ENCODE data around the gene USP31. TPM values are rescaled to one million over a fixed set of nuclear protein-coding genes. Genes with fewer than 3 reads are reported as not detected.

USP31 gene
- total and polyA plus RNA-seq, 2 of the 13 experiments (the other 11 are each of a cell fraction or from before 2014, with no cell fraction given) = 22.5 to 23.3 TPM

- no peak for TF ChIP-seq RBM22 (optimal IDR thresholded peaks at IDR 0.05; ENCODE audit: low read length)
- TF ChIP-seq TFAP4 (IDR thresholded peaks at IDR 0.05; ENCODE audit: borderline replicate concordance, low read depth) = no peak
- peak; percentile 55; the same call in 1 of the 2 replicates for TF ChIP-seq ZNF264 (CRISPR knock-in tag; IDR thresholded peaks at IDR 0.05)
- no peak for TF ChIP-seq PHB2 (IDR thresholded peaks at IDR 0.05; ENCODE audit: partially characterized antibody)
- TF ChIP-seq FLYWCH1 (CRISPR knock-in tag; IDR thresholded peaks at IDR 0.05) = no peak
- TF ChIP-seq TGIF2 (CRISPR knock-in tag; IDR thresholded peaks at IDR 0.05) = peak; percentile 90
- peak; percentile 97 for TF ChIP-seq ZBTB49 (CRISPR knock-in tag; IDR thresholded peaks at IDR 0.05; ENCODE audit: borderline replicate concordance)
- no peak for TF ChIP-seq ZNF362 (CRISPR knock-in tag; IDR thresholded peaks at IDR 0.05; ENCODE audit: borderline replicate concordance)
- no peak for TF ChIP-seq MEIS1 (CRISPR knock-in tag; IDR thresholded peaks at IDR 0.05; ENCODE audit: borderline replicate concordance)
- peak; percentile 79; the same call in 1 of the 2 replicates for TF ChIP-seq IKZF5 (CRISPR knock-in tag; IDR thresholded peaks at IDR 0.05)
- TF ChIP-seq LCORL (IDR thresholded peaks at IDR 0.05) = no peak
- TF ChIP-seq LCORL (CRISPR knock-in tag; IDR thresholded peaks at IDR 0.05) = no peak
- no peak for TF ChIP-seq ZNF460 (CRISPR knock-in tag; IDR thresholded peaks at IDR 0.05; ENCODE audit: borderline replicate concordance)
- no peak for TF ChIP-seq RELA (CRISPR knock-in tag; IDR thresholded peaks at IDR 0.05)
- TF ChIP-seq NRL (CRISPR knock-in tag; IDR thresholded peaks at IDR 0.05; ENCODE audit: borderline replicate concordance) = no peak
- no peak for TF ChIP-seq SNAI1 (CRISPR knock-in tag; IDR thresholded peaks at IDR 0.05; ENCODE audit: borderline replicate concordance)
- 0 out of 2 replicates have a peak, but pooled peaks have one; percentile 35 for TF ChIP-seq IRF9 (CRISPR knock-in tag; IDR thresholded peaks at IDR 0.05; ENCODE audit: borderline replicate concordance)
- TF ChIP-seq KDM2A (CRISPR knock-in tag; IDR thresholded peaks at IDR 0.05; ENCODE audit: borderline replicate concordance, low read depth) = 0 out of 2 replicates have a peak, but pooled peaks have one; percentile 54
- no peak for TF ChIP-seq ZNF276 (CRISPR knock-in tag; IDR thresholded peaks at IDR 0.05; ENCODE audit: low read depth)
- no peak for TF ChIP-seq ZBTB38 (CRISPR knock-in tag; IDR thresholded peaks at IDR 0.05)
- TF ChIP-seq ZNF709 (CRISPR knock-in tag; IDR thresholded peaks at IDR 0.05) = no peak
- no peak for TF ChIP-seq ZNF879 (CRISPR knock-in tag; IDR thresholded peaks at IDR 0.05)
Observed at GRCh38 chr16:23026784-23027362, 122.4 kb downstream of the USP31 start (continued).

Measured in HepG2 (cell line).